DND-41 (cell line): ENCODE results near the gene CACNA1A.
"Not testable (repeated sequence)": the region's sequence is repeated elsewhere in the genome, so short reads cannot be mapped to it uniquely, and the experiment has no call there.

Source experiments
- EZH2 ChIP-seq: IDR thresholded peaks from 3 replicates; pipeline ENCODE4 v1.6.1; 2012; ENCODE audit warnings: borderline replicate concordance, low read depth, mild to moderate bottlenecking, moderate library complexity, low read length, inconsistent platforms; ENCODE audit not compliant: severe bottlenecking
- TF ChIP-seq, protein P1 (sequence below): IDR thresholded peaks from 2 replicates; pipeline ENCODE4 v1.5.1; 2012; ENCODE audit warnings: borderline replicate concordance, low read length, moderate library complexity, mild to moderate bottlenecking; ENCODE audit not compliant: poor library complexity, severe bottlenecking; ENCODE audit errors: extremely low read depth

DNA sequence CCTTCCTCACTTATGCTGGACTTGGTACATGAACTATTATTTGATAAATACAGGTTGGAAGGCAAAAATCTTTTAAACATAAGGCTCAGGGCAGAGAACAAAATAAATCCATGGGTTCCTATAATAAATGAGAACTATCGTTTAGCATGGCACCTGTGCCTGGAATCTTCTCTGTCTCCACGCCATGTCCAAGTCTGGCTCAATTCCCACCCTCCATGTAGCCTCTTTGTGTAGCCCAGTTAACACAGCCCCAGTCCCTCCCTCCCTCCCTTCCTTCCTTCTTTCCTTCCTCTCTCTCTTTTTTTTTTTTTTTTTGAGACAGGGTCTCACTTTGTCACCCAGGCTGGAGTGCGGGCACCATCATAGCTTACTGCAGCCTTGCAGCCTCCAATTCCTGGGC lies 144.6 kb downstream of the CACNA1A start:
- TF ChIP-seq, protein P1, sequence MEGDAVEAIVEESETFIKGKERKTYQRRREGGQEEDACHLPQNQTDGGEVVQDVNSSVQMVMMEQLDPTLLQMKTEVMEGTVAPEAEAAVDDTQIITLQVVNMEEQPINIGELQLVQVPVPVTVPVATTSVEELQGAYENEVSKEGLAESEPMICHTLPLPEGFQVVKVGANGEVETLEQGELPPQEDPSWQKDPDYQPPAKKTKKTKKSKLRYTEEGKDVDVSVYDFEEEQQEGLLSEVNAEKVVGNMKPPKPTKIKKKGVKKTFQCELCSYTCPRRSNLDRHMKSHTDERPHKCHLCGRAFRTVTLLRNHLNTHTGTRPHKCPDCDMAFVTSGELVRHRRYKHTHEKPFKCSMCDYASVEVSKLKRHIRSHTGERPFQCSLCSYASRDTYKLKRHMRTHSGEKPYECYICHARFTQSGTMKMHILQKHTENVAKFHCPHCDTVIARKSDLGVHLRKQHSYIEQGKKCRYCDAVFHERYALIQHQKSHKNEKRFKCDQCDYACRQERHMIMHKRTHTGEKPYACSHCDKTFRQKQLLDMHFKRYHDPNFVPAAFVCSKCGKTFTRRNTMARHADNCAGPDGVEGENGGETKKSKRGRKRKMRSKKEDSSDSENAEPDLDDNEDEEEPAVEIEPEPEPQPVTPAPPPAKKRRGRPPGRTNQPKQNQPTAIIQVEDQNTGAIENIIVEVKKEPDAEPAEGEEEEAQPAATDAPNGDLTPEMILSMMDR: not testable (repeated sequence)
- TF ChIP-seq EZH2: not testable (repeated sequence)
